Neural progenitor cell (in vitro differentiated cells): ENCODE measurements around the gene MNS1.
A peak's percentile ranks its signal among the peaks of the same experiment; 100 is the strongest.

Experiments
- CTCF ChIP-seq: fragments of 200-600 bp; sonication (generic); IDR thresholded peaks from 2 replicates; pipeline ENCODE4 v1.5.1; 2017; ENCODE audit warnings: antibody characterized with exemption, mild to moderate bottlenecking
- EZH2 ChIP-seq: fragments of 200-600 bp; sonication (generic); IDR thresholded peaks from 2 replicates; pipeline ENCODE4 v1.6.1; 2017; ENCODE audit warnings: antibody characterized with exemption, mild to moderate bottlenecking, moderate library complexity
- EZH2phosphoT487 ChIP-seq: fragments of 200-600 bp; sonication (generic); IDR thresholded peaks from 2 replicates; pipeline ENCODE4 v1.6.1; 2017; ENCODE audit warnings: antibody characterized with exemption

GRCh38 chr15:56496635-56497034, 31.7 kb upstream of the MNS1 start:
- peak; percentile 79 for TF ChIP-seq CTCF
- no peak for TF ChIP-seq EZH2
- no peak for TF ChIP-seq EZH2phosphoT487
